LNCAP (cell line): Measurements from ENCODE around the gene PPP2R1B.

Source experiments
- TF ChIP-seq, protein P1 (sequence below): fragments of 450-650 bp; IDR thresholded peaks from 2 replicates; pipeline ENCODE4 v1.5.1; 2017; ENCODE audit warnings: mild to moderate bottlenecking

PPP2R1B gene

GRCh38 chr11:111765984-111766833 is at the start of gene PPP2R1B:
Gene PPP2R1B (minus strand): TSS chr11:111766389. CDS start chr11:111766361, 28 bp downstream.
- TF ChIP-seq, protein P1, sequence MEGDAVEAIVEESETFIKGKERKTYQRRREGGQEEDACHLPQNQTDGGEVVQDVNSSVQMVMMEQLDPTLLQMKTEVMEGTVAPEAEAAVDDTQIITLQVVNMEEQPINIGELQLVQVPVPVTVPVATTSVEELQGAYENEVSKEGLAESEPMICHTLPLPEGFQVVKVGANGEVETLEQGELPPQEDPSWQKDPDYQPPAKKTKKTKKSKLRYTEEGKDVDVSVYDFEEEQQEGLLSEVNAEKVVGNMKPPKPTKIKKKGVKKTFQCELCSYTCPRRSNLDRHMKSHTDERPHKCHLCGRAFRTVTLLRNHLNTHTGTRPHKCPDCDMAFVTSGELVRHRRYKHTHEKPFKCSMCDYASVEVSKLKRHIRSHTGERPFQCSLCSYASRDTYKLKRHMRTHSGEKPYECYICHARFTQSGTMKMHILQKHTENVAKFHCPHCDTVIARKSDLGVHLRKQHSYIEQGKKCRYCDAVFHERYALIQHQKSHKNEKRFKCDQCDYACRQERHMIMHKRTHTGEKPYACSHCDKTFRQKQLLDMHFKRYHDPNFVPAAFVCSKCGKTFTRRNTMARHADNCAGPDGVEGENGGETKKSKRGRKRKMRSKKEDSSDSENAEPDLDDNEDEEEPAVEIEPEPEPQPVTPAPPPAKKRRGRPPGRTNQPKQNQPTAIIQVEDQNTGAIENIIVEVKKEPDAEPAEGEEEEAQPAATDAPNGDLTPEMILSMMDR = no peak

- TF ChIP-seq, protein P1 = no peak
Measured at GRCh38 chr11:111815489-111815888, 49.3 kb upstream of the PPP2R1B start.

GRCh38 chr11:111814557-111815320 is 48.5 kb upstream of the PPP2R1B start:
- TF ChIP-seq, protein P1 = no peak

DNA sequence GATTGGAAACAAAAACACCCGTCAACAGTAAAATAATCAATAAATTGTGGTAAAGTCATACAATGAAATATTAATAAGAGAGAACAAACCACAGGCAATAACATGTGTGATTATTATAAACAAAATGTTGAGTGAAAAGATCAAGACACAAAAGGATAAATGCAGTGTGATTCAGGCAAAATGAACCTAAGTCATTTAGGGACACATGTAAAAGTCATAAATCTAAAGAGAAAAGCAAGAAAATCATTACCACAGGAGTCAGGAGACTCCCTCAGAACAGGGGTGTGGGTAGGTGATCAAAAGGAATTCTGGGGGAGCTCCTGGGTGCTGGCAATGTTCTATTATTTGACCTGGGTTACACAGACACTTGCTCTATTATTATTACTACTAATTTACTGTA is 47.9 kb upstream of the PPP2R1B start:
- TF ChIP-seq, protein P1 = no peak

DNA sequence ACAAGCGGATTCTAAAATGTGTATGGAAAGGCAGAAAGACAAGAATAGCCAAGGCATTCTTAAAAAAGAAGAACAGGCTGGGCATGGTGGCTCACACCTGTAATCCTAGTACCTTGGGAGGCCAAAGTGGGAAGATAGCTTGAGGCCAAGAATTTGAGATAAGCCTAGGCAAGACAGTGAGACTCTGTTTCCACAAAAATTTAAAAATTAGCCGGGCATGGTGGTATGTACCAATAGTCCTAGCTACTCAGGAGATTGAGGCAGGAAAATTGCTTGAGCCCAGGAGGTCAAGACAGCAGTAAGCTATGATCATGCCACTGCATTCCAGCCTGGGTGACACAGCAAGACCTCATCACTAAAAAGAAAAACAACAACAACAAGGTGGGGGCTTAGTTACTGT is 46.0 kb upstream of the PPP2R1B start:
- TF ChIP-seq, protein P1 = no peak

DNA sequence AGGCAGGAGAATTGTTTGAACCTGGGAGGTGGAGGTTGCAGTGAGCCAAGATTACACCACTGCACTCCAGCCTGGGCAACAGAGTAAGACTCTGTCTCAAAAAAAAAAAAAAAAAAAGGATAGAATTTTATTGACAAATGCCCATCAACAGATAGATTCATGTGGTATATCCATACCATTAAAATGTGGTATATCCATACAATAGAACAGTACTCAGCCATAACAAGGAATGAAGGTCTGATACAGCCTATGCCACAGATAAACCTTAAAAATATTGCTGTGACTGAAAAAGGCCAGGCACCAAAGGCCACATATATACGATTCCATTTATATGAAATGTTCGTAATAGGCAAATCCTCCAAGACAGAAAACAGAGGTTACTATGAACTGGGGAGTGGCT is 45.3 kb upstream of the PPP2R1B start:
- TF ChIP-seq, protein P1 = no peak

DNA sequence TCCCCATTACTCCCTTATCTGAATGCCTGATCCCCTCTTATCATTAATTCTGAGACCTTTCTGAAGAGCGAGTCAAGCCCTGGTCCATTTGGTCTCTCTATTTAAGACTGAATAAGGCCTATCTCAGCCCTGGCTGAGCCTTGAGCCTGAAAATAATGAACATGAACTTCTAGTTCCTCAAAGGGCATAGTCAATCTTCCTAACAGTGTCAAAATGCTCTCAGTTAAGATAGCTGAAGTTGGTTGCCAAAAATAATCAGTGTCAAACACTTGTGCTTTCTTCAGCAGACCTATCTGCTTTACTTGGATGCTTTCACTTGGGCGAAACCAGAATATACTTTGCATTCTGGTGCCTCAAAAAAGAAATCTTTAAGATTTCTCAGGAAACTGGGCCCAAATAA is 42.6 kb upstream of the PPP2R1B start:
- TF ChIP-seq, protein P1 = no peak
